Measurements from ENCODE around the gene YIF1B. TPM values are rescaled to one million over a fixed set of nuclear protein-coding genes. Genes with fewer than 3 reads are reported as not detected.
"Not testable (repeated sequence)": the region's sequence is repeated elsewhere in the genome, so short reads cannot be mapped to it uniquely, and the experiment has no call there.

The YIF1B gene, protein sequence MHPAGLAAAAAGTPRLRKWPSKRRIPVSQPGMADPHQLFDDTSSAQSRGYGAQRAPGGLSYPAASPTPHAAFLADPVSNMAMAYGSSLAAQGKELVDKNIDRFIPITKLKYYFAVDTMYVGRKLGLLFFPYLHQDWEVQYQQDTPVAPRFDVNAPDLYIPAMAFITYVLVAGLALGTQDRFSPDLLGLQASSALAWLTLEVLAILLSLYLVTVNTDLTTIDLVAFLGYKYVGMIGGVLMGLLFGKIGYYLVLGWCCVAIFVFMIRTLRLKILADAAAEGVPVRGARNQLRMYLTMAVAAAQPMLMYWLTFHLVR
- 10 to 100 TPM; 34.1 to 42.8 TPM for total RNA-seq
- polyA plus RNA-seq, result 10 to 100 TPM; 43.0 to 74.1 TPM

DNA sequence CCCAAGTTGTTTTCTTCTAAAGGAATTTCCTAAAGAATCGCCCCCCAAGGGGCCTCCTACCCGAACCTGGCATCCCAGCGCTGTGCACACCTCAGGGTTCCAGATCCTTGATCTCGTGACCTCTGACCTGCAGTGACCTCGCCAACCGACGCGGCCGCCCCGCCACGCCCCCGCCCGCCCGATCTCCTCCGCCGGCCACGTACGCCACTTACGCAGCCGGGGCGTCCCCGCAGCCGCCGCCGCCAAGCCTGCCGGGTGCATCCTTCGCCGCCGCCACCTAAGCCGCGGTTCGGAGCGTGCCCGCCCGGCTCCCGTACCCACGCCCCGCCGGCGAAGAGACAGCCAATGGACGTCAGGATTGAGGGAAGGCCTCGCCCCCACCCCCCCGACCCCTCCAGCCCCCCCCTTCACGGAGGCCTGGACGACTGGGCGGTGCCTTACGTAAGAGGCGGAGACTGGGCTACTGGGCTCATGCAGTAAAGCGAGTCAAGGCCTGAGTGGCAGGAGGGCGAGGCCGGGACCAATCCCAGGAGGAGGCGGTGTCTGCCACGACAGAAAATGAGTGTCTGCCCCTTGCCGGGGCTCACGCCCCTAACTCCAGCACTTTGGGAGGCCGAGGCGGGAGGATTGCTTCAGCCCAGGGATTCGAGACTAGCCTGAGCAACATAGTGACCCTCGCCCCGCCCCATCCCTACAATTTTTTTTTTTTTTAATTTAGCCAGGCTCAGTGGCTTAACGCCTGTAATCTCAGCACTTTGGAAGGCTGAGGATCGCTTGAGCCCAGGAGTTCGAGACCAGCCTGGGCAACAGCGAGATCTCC lies at the start of gene YIF1B:
Gene YIF1B (minus strand): TSS at position 291 of the 820 bp plus-strand sequence. CDS start 30 bp downstream, at position 261.
- Histone ChIP-seq H3K36me3 (ENCODE audit: control insufficient read depth in 4 of 4, insufficient read depth in 3 of 4, low read depth in 1 of 4, low read length in 3 of 4) (no peaks in the 10 kb centered on the region), H3K9ac (ENCODE audit: low read depth in 1 of 2, low read length in 2 of 2) (peak within 1 kb of the TSS; percentile 62 to 69), H3K27ac (ENCODE audit: low read depth in 1 of 2, low read length in 2 of 2) (peak within 1 kb of the TSS; percentile 82 to 83), H3K4me1 (ENCODE audit: control insufficient read depth in 4 of 4, insufficient read depth in 4 of 4, low read length in 3 of 4) (peaks cover 0 to 21% (median 12%) of the 10 kb centered on the region in 4 donors), H3K9me3 (ENCODE audit: control insufficient read depth in 4 of 4, low read length in 3 of 4) (no peaks in the 10 kb centered on the region), H3K4me3 (ENCODE audit: low read depth in 1 of 3, low read length in 3 of 3) (peak within 1 kb of the TSS; percentile 65 to 81 (median 66)), H3K27me3 (ENCODE audit: control insufficient read depth in 4 of 4, insufficient read depth in 4 of 4, low read length in 3 of 4) (no peaks in the 10 kb centered on the region)
- DNase-seq (ENCODE audit: low spot score), result peak; percentile 95
- 1% methylated on average over 64 of the region's 64 CpGs for WGBS
- TF ChIP-seq HNF4A (conservative IDR thresholded peaks at IDR 0.05) (no peak), HNF4G (IDR thresholded peaks at IDR 0.05) (no peak), GABPA (IDR thresholded peaks at IDR 0.05 in 1 of 2, conservative IDR thresholded peaks at IDR 0.05 in 1 of 2) (no peak), JUND (IDR thresholded peaks at IDR 0.05) (no peak), SP1 (IDR thresholded peaks at IDR 0.05) (peak; percentile 73), NR2F2 (IDR thresholded peaks at IDR 0.05) (peak; percentile 88), YY1 (IDR thresholded peaks at IDR 0.05) (peak; percentile 29), RXRA (IDR thresholded peaks at IDR 0.05) (peak; percentile 19 to 28), EGR1 (IDR thresholded peaks at IDR 0.05; ENCODE audit: low read depth in 2 of 2) (peak; percentile 28 to 70), TAF1 (conservative IDR thresholded peaks at IDR 0.05) (no peak), FOXA2 (IDR thresholded peaks at IDR 0.05) (no peak)
- TF ChIP-seq, protein P1, sequence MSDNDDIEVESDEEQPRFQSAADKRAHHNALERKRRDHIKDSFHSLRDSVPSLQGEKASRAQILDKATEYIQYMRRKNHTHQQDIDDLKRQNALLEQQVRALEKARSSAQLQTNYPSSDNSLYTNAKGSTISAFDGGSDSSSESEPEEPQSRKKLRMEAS (IDR thresholded peaks at IDR 0.05), result no peak
- TF ChIP-seq, protein P2, sequence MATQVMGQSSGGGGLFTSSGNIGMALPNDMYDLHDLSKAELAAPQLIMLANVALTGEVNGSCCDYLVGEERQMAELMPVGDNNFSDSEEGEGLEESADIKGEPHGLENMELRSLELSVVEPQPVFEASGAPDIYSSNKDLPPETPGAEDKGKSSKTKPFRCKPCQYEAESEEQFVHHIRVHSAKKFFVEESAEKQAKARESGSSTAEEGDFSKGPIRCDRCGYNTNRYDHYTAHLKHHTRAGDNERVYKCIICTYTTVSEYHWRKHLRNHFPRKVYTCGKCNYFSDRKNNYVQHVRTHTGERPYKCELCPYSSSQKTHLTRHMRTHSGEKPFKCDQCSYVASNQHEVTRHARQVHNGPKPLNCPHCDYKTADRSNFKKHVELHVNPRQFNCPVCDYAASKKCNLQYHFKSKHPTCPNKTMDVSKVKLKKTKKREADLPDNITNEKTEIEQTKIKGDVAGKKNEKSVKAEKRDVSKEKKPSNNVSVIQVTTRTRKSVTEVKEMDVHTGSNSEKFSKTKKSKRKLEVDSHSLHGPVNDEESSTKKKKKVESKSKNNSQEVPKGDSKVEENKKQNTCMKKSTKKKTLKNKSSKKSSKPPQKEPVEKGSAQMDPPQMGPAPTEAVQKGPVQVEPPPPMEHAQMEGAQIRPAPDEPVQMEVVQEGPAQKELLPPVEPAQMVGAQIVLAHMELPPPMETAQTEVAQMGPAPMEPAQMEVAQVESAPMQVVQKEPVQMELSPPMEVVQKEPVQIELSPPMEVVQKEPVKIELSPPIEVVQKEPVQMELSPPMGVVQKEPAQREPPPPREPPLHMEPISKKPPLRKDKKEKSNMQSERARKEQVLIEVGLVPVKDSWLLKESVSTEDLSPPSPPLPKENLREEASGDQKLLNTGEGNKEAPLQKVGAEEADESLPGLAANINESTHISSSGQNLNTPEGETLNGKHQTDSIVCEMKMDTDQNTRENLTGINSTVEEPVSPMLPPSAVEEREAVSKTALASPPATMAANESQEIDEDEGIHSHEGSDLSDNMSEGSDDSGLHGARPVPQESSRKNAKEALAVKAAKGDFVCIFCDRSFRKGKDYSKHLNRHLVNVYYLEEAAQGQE (IDR thresholded peaks at IDR 0.05), result peak; percentile 13

DNA sequence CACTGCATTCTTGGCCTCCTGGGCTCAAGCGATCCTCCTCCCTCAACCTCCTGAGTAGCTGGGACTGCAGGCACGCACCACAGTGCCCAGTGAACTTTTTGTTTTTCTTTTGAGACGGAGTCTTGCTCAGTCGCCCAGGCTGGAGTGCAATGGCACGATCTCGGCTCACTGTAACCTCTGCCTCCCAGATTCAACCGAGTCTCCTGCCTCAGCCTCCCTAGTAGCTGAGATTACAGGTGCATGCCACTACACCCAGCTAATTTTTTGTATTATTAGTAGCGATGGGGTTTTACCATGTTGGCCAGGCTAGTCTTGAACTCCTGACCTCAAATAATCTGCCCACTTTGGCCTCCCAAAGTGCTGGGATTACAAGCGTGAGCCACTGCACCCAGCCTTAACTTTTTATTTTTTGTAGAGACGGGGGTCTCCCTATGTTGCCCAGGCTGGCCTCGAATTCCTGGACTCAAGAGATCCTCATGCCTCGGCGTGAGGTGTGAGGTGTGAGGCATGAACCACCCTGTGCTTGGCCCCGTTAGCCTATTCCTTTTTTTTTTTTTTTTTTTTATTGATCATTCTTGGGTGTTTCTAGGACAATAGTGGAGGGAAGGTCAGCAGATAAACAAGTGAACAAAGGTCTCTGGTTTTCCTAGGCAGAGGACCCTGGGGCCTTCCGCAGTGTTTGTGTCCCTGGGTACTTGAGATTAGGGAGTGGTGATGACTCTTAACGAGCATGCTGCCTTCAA lies 47.4 kb upstream of the YIF1B start:
- WGBS, result 70% methylated on average over 15 of the region's 16 CpGs

More for the DNA sequence above, 47.4 kb upstream of the YIF1B start:
- not testable (repeated sequence) for H3K4me3 ChIP-seq (ENCODE audit: low read depth in 1 of 3, low read length in 3 of 3); H3K27ac ChIP-seq (ENCODE audit: low read depth in 1 of 2, low read length in 2 of 2); H3K4me1 ChIP-seq (ENCODE audit: control insufficient read depth in 4 of 4, insufficient read depth in 4 of 4, low read length in 3 of 4); DNase-seq (ENCODE audit: low spot score); H3K9me3 ChIP-seq (ENCODE audit: control insufficient read depth in 4 of 4, low read length in 3 of 4); H3K9ac ChIP-seq (ENCODE audit: low read depth in 1 of 2, low read length in 2 of 2); H3K27me3 ChIP-seq (ENCODE audit: control insufficient read depth in 4 of 4, insufficient read depth in 4 of 4, low read length in 3 of 4); H3K36me3 ChIP-seq (ENCODE audit: control insufficient read depth in 4 of 4, insufficient read depth in 3 of 4, low read depth in 1 of 4, low read length in 3 of 4)
